ENCODE measurements around the gene KMT2E.

- TF ChIP-seq CTCF (IDR thresholded peaks at IDR 0.05) (no peak), SMC3 (IDR thresholded peaks at IDR 0.05) (no peak), HMGXB4 (CRISPR knock-in tag; IDR thresholded peaks at IDR 0.05; ENCODE audit: borderline replicate concordance) (no peak), CEBPB (IDR thresholded peaks at IDR 0.05) (no peak), MYC (IDR thresholded peaks at IDR 0.05; ENCODE audit: borderline replicate concordance, low read length) (no peak), RAD21 (conservative IDR thresholded peaks at IDR 0.05 in 1 of 2, IDR thresholded peaks at IDR 0.05 in 1 of 2) (no peak), FOSL2 (IDR thresholded peaks at IDR 0.05) (no peak), FOSL2 (CRISPR knock-in tag; IDR thresholded peaks at IDR 0.05) (no peak), MAX (IDR thresholded peaks at IDR 0.05) (no peak), HDAC2 (IDR thresholded peaks at IDR 0.05) (no peak), POLR2A (IDR thresholded peaks at IDR 0.05; ENCODE audit: low read length) (no peak)
Measured at GRCh38 chr7:105067691-105068090, 53.7 kb downstream of the KMT2E start.
